Vagina (tissue), 2 donors: ENCODE measurements around the gene SPOCK1. TPM values are rescaled to one million over a fixed set of nuclear protein-coding genes. Genes with fewer than 3 reads are reported as not detected.

Experiments used
- DNase-seq, 2 donors: peaks; one replicate each; pipeline ENCODE4 v3.0.0-alpha.2; 2017; ENCODE audit errors: extremely low spot score in 2 of 2
- H3K27ac ChIP-seq: fragments of 200-600 bp; sonication (generic); one replicate; pipeline ENCODE4 v1.5.1; 2019
- H3K27me3 ChIP-seq: fragments of 200-600 bp; sonication (generic); one replicate; pipeline ENCODE4 v1.5.1; 2019
- H3K36me3 ChIP-seq, 2 donors: fragments of 200-600 bp; sonication (generic); one replicate each; pipeline ENCODE4 v1.5.1; 2017 to 2019
- H3K4me1 ChIP-seq: fragments of 200-600 bp; sonication (generic); one replicate; pipeline ENCODE4 v1.5.1; 2019
- H3K4me3 ChIP-seq, 2 donors: fragments of 200-600 bp; sonication (generic); 1 replicate in 1 of 2; 2 replicates in 1 of 2; pipeline ENCODE4 v1.5.1; 2016 to 2019
- H3K9me3 ChIP-seq: fragments of 200-600 bp; sonication (generic); one replicate; pipeline ENCODE4 v1.5.1; 2019
- POLR2A ChIP-seq, 2 donors: fragments of 450-650 bp; IDR thresholded peaks; one replicate each; pipeline ENCODE4 v1.6.1; 2017; ENCODE audit warnings: antibody characterized with exemption in 2 of 2, mild to moderate bottlenecking in 2 of 2, moderate library complexity in 2 of 2
- POLR2AphosphoS5 ChIP-seq, 2 donors: sonication (generic); formaldehyde crosslinking; IDR thresholded peaks; one replicate each; pipeline ENCODE4 v1.9.0; 2017; ENCODE audit warnings: antibody characterized with exemption in 2 of 2, mild to moderate bottlenecking in 2 of 2, low read depth in 1 of 2; ENCODE audit not compliant: insufficient read depth in 1 of 2
- intact Hi-C: fragments of 100-400 bp; cut with DNase I; formaldehyde crosslinking; loops from one replicate; pipeline ENCODE4 v1.15.1; 2023
- total RNA-seq: library from RNA; depleted of rRNA; stranded (reverse); fragments of >200 nt; gene quantifications from one replicate; pipeline ENCODE4 v1.2.3, GENCODE V29; 2016
- TF ChIP-seq, protein P1 (sequence below), 3 experiments: fragments of 450-650 bp in 2 of 3; fragments of 200-600 bp in 1 of 3; sonication (generic) in 1 of 3; IDR thresholded peaks; one replicate each; pipeline ENCODE4 v1.5.1; 2017 to 2019; ENCODE audit warnings: antibody characterized with exemption in 3 of 3, mild to moderate bottlenecking in 2 of 3, moderate library complexity in 2 of 3

Gene SPOCK1
- total RNA-seq, 1 donor from 2014 or later, result 70.7 TPM

GRCh38 chr5:137129886-137130680 lies 369.0 kb downstream of the SPOCK1 start:
- intact Hi-C loops, result no loop called here
- Histone ChIP-seq H3K4me3 (no peak overlapping the region), H3K36me3 (no peaks in the 10 kb centered on the region), H3K27ac (no peak overlapping the region), H3K4me1 (no peaks in the 10 kb centered on the region), H3K27me3 (no peaks in the 10 kb centered on the region), H3K9me3 (no peaks in the 10 kb centered on the region)
- DNase-seq, result no peak
- TF ChIP-seq, protein P1, sequence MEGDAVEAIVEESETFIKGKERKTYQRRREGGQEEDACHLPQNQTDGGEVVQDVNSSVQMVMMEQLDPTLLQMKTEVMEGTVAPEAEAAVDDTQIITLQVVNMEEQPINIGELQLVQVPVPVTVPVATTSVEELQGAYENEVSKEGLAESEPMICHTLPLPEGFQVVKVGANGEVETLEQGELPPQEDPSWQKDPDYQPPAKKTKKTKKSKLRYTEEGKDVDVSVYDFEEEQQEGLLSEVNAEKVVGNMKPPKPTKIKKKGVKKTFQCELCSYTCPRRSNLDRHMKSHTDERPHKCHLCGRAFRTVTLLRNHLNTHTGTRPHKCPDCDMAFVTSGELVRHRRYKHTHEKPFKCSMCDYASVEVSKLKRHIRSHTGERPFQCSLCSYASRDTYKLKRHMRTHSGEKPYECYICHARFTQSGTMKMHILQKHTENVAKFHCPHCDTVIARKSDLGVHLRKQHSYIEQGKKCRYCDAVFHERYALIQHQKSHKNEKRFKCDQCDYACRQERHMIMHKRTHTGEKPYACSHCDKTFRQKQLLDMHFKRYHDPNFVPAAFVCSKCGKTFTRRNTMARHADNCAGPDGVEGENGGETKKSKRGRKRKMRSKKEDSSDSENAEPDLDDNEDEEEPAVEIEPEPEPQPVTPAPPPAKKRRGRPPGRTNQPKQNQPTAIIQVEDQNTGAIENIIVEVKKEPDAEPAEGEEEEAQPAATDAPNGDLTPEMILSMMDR (IDR thresholded peaks at IDR 0.05), result no peak
- no peak for TF ChIP-seq POLR2AphosphoS5 (IDR thresholded peaks at IDR 0.05; ENCODE audit: insufficient read depth in 1 of 2, low read depth in 1 of 2)

DNA sequence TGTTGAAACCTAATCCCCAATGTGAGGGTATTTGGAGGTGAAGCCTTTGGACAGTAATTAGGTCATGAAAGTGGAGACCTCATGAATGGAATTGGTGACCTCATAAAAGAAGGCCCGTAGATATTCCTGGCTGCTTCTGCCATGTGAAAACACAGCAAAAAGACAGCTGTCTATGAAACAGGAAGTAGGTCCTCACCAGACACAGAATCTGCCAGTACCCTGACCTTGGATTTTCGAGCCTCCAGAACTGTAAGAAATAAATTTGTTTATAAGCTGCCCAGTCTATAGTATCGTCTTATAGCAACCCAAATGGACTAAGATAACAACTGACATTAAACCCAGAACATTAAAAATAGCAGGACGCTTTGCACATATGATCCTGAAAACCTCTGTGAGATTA lies 371.1 kb downstream of the SPOCK1 start:
- Histone ChIP-seq H3K36me3 (no peaks in the 10 kb centered on the region), H3K9me3 (no peaks in the 10 kb centered on the region), H3K27ac (no peak overlapping the region), H3K4me1 (no peaks in the 10 kb centered on the region), H3K4me3 (no peak overlapping the region), H3K27me3 (no peaks in the 10 kb centered on the region)
- no peak for TF ChIP-seq POLR2A (IDR thresholded peaks at IDR 0.05)
- TF ChIP-seq POLR2AphosphoS5 (IDR thresholded peaks at IDR 0.05; ENCODE audit: insufficient read depth in 1 of 2, low read depth in 1 of 2), result no peak
- TF ChIP-seq, protein P1 (IDR thresholded peaks at IDR 0.05), result no peak
- DNase-seq, result no peak
- intact Hi-C loops, result no loop called here

DNA sequence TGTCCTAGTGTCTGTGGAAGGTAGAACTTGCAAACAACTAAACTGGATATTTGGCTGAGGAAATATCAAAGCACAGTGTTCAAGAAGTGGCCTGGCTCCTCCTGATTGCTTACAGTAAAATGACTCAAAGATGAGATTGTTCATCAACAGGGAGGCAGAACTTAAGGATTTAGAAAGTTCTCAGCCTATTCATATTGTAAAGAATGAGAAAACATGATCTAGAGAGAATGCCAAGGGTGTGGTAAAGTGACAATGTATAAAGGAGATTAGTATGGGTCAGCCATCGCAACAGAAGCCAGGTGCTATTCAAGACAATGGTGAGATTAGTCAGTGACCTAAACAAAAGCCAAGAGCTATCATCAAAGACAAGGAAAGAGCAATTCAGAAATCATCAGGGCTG lies 372.3 kb downstream of the SPOCK1 start:
- Histone ChIP-seq H3K27me3 (no peaks in the 10 kb centered on the region), H3K9me3 (no peaks in the 10 kb centered on the region), H3K36me3 (no peaks in the 10 kb centered on the region), H3K4me1 (no peaks in the 10 kb centered on the region), H3K27ac (no peak overlapping the region), H3K4me3 (no peak overlapping the region)
- TF ChIP-seq, protein P1 (IDR thresholded peaks at IDR 0.05), result no peak
- TF ChIP-seq POLR2AphosphoS5 (IDR thresholded peaks at IDR 0.05; ENCODE audit: insufficient read depth in 1 of 2, low read depth in 1 of 2), result no peak
- no peak for TF ChIP-seq POLR2A (IDR thresholded peaks at IDR 0.05)
- intact Hi-C loops, result no loop called here
- DNase-seq, result no peak

- Histone ChIP-seq H3K36me3 (no peaks in the 10 kb centered on the region), H3K4me1 (no peaks in the 10 kb centered on the region), H3K4me3 (no peak overlapping the region), H3K9me3 (no peaks in the 10 kb centered on the region), H3K27ac (no peak overlapping the region), H3K27me3 (no peaks in the 10 kb centered on the region)
- intact Hi-C loops, result no loop called here
- TF ChIP-seq POLR2A (IDR thresholded peaks at IDR 0.05), result no peak
- no peak for TF ChIP-seq POLR2AphosphoS5 (IDR thresholded peaks at IDR 0.05; ENCODE audit: insufficient read depth in 1 of 2, low read depth in 1 of 2)
- TF ChIP-seq, protein P1 (IDR thresholded peaks at IDR 0.05), result no peak
- DNase-seq, result no peak
Observed at GRCh38 chr5:137122558-137122957, 376.6 kb downstream of the SPOCK1 start.

DNA sequence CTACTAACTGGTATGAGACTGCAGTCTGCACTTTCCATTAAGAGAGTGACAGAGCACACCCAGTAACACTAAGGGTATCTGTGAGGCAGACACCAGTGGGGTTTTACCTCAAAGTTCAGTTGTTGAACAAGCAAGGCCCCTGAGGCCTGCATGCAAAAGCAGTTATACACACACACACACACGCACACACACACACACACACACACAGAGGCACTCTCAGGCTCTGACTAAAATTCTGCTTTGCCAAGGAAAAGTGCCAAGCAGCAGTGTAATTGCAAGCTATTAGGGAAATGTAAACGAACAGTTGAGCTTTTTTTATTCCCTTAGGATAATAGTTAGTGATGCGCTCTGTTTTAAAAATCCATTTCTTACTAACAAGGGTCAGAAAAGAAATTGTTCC lies 377.1 kb downstream of the SPOCK1 start:
- intact Hi-C loops, result no loop called here
- H3K36me3 ChIP-seq, result no peaks in the 10 kb centered on the region
- TF ChIP-seq POLR2A (IDR thresholded peaks at IDR 0.05) (no peak), POLR2AphosphoS5 (IDR thresholded peaks at IDR 0.05; ENCODE audit: insufficient read depth in 1 of 2, low read depth in 1 of 2) (no peak)
- TF ChIP-seq, protein P1 (IDR thresholded peaks at IDR 0.05), result no peak
- no peaks in the 10 kb centered on the region for H3K4me1 ChIP-seq
- DNase-seq, result no peak
- H3K27me3 ChIP-seq, result no peaks in the 10 kb centered on the region
- H3K27ac ChIP-seq, result no peak overlapping the region
- H3K4me3 ChIP-seq, result no peak overlapping the region
- no peaks in the 10 kb centered on the region for H3K9me3 ChIP-seq
